ENCODE measurements around the gene DMD.

GRCh38 chrX:31483336-31483735 is 1728.0 kb downstream of the DMD start:
- TF ChIP-seq, protein P1, sequence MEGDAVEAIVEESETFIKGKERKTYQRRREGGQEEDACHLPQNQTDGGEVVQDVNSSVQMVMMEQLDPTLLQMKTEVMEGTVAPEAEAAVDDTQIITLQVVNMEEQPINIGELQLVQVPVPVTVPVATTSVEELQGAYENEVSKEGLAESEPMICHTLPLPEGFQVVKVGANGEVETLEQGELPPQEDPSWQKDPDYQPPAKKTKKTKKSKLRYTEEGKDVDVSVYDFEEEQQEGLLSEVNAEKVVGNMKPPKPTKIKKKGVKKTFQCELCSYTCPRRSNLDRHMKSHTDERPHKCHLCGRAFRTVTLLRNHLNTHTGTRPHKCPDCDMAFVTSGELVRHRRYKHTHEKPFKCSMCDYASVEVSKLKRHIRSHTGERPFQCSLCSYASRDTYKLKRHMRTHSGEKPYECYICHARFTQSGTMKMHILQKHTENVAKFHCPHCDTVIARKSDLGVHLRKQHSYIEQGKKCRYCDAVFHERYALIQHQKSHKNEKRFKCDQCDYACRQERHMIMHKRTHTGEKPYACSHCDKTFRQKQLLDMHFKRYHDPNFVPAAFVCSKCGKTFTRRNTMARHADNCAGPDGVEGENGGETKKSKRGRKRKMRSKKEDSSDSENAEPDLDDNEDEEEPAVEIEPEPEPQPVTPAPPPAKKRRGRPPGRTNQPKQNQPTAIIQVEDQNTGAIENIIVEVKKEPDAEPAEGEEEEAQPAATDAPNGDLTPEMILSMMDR (IDR thresholded peaks at IDR 0.05) = no peak
- no peak for TF ChIP-seq POLR2A (IDR thresholded peaks at IDR 0.05)
